Activated CD4-positive, CD25-positive, alpha-beta regulatory T cell treated with anti-CD3 and anti-CD28 coated beads, Interleukin-2, amount 50 U/mL, for 24 hours (primary cell): ENCODE measurements around the gene GPRC5B.

ENCODE experiments used
- ATAC-seq, 2 donors: fragments of 150-1000 bp; cut with Tn5 transposase; one replicate each; pipeline ENCODE4 v1.10.0; 2021; ENCODE audit warnings: mild to moderate bottlenecking in 1 of 2, moderate library complexity in 1 of 2

GPRC5B gene

GRCh38 chr16:19868421-19868820 is 16.2 kb downstream of the GPRC5B start:
- no peak for ATAC-seq

- no peak for ATAC-seq
Observed at GRCh38 chr16:19864566-19864965, 20.1 kb downstream of the GPRC5B start.

GRCh38 chr16:19863990-19864389 is 20.7 kb downstream of the GPRC5B start:
- ATAC-seq, result no peak

- no peak for ATAC-seq
Observed at GRCh38 chr16:19861811-19862327, 22.8 kb downstream of the GPRC5B start.

GRCh38 chr16:19861133-19861532 is 23.5 kb downstream of the GPRC5B start:
- ATAC-seq, result no peak

- no peak for ATAC-seq
Observed at GRCh38 chr16:19860166-19861041, 24.2 kb downstream of the GPRC5B start.

GRCh38 chr16:19859603-19860002 is 25.0 kb downstream of the GPRC5B start:
- no peak for ATAC-seq

- ATAC-seq, result no peak
Observed at GRCh38 chr16:19859166-19859565, 25.5 kb downstream of the GPRC5B start.

GRCh38 chr16:19858340-19859018 is 26.2 kb downstream of the GPRC5B start:
- no peak for ATAC-seq

- ATAC-seq, result no peak
Observed at GRCh38 chr16:19857593-19858339, 26.9 kb downstream of the GPRC5B start.

- ATAC-seq, result no peak
Observed at GRCh38 chr16:19856120-19856519, 28.5 kb downstream of the GPRC5B start.

GRCh38 chr16:19854543-19854876 is 30.1 kb downstream of the GPRC5B start:
- ATAC-seq, result no peak

- ATAC-seq, result no peak
Observed at GRCh38 chr16:19853742-19854542, 30.7 kb downstream of the GPRC5B start.

GRCh38 chr16:19853132-19853741 is 31.4 kb downstream of the GPRC5B start:
- ATAC-seq, result no peak

GRCh38 chr16:19851476-19851875 is 33.2 kb downstream of the GPRC5B start:
- ATAC-seq, result no peak

GRCh38 chr16:19850131-19850817 is 34.4 kb downstream of the GPRC5B start:
- no peak for ATAC-seq

GRCh38 chr16:19848756-19849155 is 35.9 kb downstream of the GPRC5B start:
- no peak for ATAC-seq

GRCh38 chr16:19846436-19846835 is 38.2 kb downstream of the GPRC5B start:
- ATAC-seq, result no peak

- ATAC-seq, result no peak
Observed at GRCh38 chr16:19844945-19845641, 39.6 kb downstream of the GPRC5B start.

GRCh38 chr16:19843371-19843770 is 41.3 kb downstream of the GPRC5B start:
- no peak for ATAC-seq
